CD14-positive monocyte (primary cell): ENCODE measurements around the gene HOXC11. TPM values are rescaled to one million over a fixed set of nuclear protein-coding genes. Genes with fewer than 3 reads are reported as not detected.

Source experiments
- DNase-seq, 3 donors: peaks; one replicate each; pipeline ENCODE4 v3.0.0-alpha.2; 2011 to 2022
- H2AFZ ChIP-seq: 2 replicates; pipeline ENCODE4 v1.6.0; 2012; ENCODE audit warnings: mild to moderate bottlenecking, low read depth, low read length, inconsistent platforms; ENCODE audit not compliant: insufficient read depth, poor library complexity, severe bottlenecking
- H3K27ac ChIP-seq, 2 donors: 1 replicate in 1 of 2; 2 replicates in 1 of 2; pipeline ENCODE4 v1.5.1; 2012 to 2013; ENCODE audit warnings: low read length in 2 of 2, control low read depth in 1 of 2, inconsistent platforms in 1 of 2, low read depth in 1 of 2, mild to moderate bottlenecking in 1 of 2
- H3K27me3 ChIP-seq, 2 donors: one replicate each; pipeline versions ENCODE4 v1.6.0 to v1.6.1; 2011 to 2013; ENCODE audit warnings: low read length in 2 of 2; ENCODE audit not compliant: control insufficient read depth in 2 of 2, insufficient read depth in 2 of 2
- H3K36me3 ChIP-seq, 2 donors: replicated peaks in 1 of 2; 1 replicate in 1 of 2; 2 replicates in 1 of 2; pipeline versions ENCODE4 v1.5.1 to v1.6.1; 2012 to 2013; ENCODE audit warnings: low read length in 2 of 2, control low read depth in 1 of 2, inconsistent platforms in 1 of 2, mild to moderate bottlenecking in 1 of 2; ENCODE audit not compliant: insufficient read depth in 2 of 2, control insufficient read depth in 1 of 2
- H3K4me1 ChIP-seq, 2 donors: 1 replicate in 1 of 2; 2 replicates in 1 of 2; pipeline versions ENCODE4 v1.5.1 to v1.6.1; 2012 to 2013; ENCODE audit warnings: low read length in 2 of 2, control low read depth in 1 of 2, inconsistent platforms in 1 of 2, mild to moderate bottlenecking in 1 of 2, moderate library complexity in 1 of 2; ENCODE audit not compliant: insufficient read depth in 2 of 2, control insufficient read depth in 1 of 2
- H3K4me2 ChIP-seq: replicated peaks from 2 replicates; pipeline ENCODE3; 2012; ENCODE audit warnings: low read length, moderate library complexity, mild to moderate bottlenecking; ENCODE audit not compliant: poor library complexity, severe bottlenecking; ENCODE audit errors: extremely low read depth
- H3K4me3 ChIP-seq, 3 experiments: fragments of 200-600 bp in 1 of 3; sonication (generic) in 1 of 3; replicated peaks in 1 of 3; 1 replicate in 2 of 3; 2 replicates in 1 of 3; pipeline ENCODE4 v1.5.1; 2011 to 2013; ENCODE audit warnings: low read length in 3 of 3, mild to moderate bottlenecking in 3 of 3, control low read depth in 2 of 3, low read depth in 2 of 3, inconsistent platforms in 1 of 3, moderate library complexity in 1 of 3
- H3K79me2 ChIP-seq: 2 replicates; pipeline ENCODE4 v1.6.0; 2012; ENCODE audit warnings: mild to moderate bottlenecking, control low read depth, inconsistent platforms, low read length, moderate library complexity; ENCODE audit not compliant: insufficient read depth
- H3K9ac ChIP-seq: 2 replicates; pipeline ENCODE4 v1.6.0; 2017; ENCODE audit warnings: low read length, mild to moderate bottlenecking; ENCODE audit not compliant: insufficient read depth, poor library complexity, severe bottlenecking
- H3K9me3 ChIP-seq, 2 donors: replicated peaks in 1 of 2; 1 replicate in 1 of 2; 2 replicates in 1 of 2; pipeline versions ENCODE4 v1.5.1 to v1.6.1; 2012 to 2013; ENCODE audit warnings: low read length in 2 of 2, control low read depth in 1 of 2; ENCODE audit not compliant: control insufficient read depth in 1 of 2, insufficient read depth in 1 of 2
- H4K20me1 ChIP-seq: 2 replicates; pipeline ENCODE4 v1.6.0; 2012; ENCODE audit warnings: mild to moderate bottlenecking, low read length, control low read depth, moderate library complexity; ENCODE audit not compliant: insufficient read depth
- H3K27ac Mint-ChIP-seq, 7 donors: one replicate each; pipeline ENCODE4 v1.8.0; 2020; ENCODE audit warnings: mild to moderate bottlenecking in 7 of 7, mixed read lengths in 7 of 7, moderate library complexity in 6 of 7, inconsistent platforms in 2 of 7
- H3K27me3 Mint-ChIP-seq, 3 donors: one replicate each; pipeline ENCODE4 v1.8.0; 2021 to 2022; ENCODE audit warnings: low read depth in 3 of 3, mild to moderate bottlenecking in 3 of 3, mixed read lengths in 3 of 3, moderate library complexity in 3 of 3, inconsistent platforms in 1 of 3
- H3K36me3 Mint-ChIP-seq, 2 donors: one replicate each; pipeline ENCODE4 v1.8.0; 2020; ENCODE audit warnings: mixed read lengths in 2 of 2, inconsistent platforms in 1 of 2, mild to moderate bottlenecking in 1 of 2
- H3K4me1 Mint-ChIP-seq: one replicate; pipeline ENCODE4 v1.8.0; 2020; ENCODE audit warnings: mild to moderate bottlenecking, mixed read lengths
- H3K4me3 Mint-ChIP-seq, 2 donors: one replicate each; pipeline ENCODE4 v1.8.0; 2020; ENCODE audit warnings: mild to moderate bottlenecking in 2 of 2, mixed read lengths in 2 of 2, moderate library complexity in 1 of 2
- H3K9me3 Mint-ChIP-seq, 7 donors: one replicate each; pipeline ENCODE4 v1.8.0; 2020 to 2022; ENCODE audit warnings: mixed read lengths in 7 of 7, mild to moderate bottlenecking in 6 of 7, moderate library complexity in 6 of 7, inconsistent platforms in 2 of 7
- WGBS: methylation state at CpG from one replicate; pipeline ENCODE4 v1.1.5; 2013; ENCODE audit warnings: missing lambda C conversion rate; ENCODE audit not compliant: insufficient coverage; 5-methylcytosine and 5-hydroxymethylcytosine counted together
- intact Hi-C, 2 donors: fragments of 100-400 bp; cut with micrococcal nuclease; formaldehyde crosslinking; loops; one replicate each; pipeline versions ENCODE4 v1.15.0 to v1.15.1; 2023
- polyA plus RNA-seq, 3 donors: library from polyadenylated mRNA; depleted of rRNA in 1 of 3; unstranded in 2 of 3; stranded (reverse) in 1 of 3; fragments of 300-500 nt in 2 of 3; fragments of >200 nt in 1 of 3; fragmentation: Illumina TruSeq in 2 of 3; gene quantifications; 1 replicate in 2 of 3; 2 replicates in 1 of 3; pipeline ENCODE4 v1.2.3, GENCODE V29; 2012 to 2021
- TF ChIP-seq, protein P1 (sequence below): fragments of 200-600 bp; IDR thresholded peaks from one replicate; pipeline ENCODE4 v1.8.0; 2022; ENCODE audit warnings: antibody characterized with exemption, mild to moderate bottlenecking

HOXC11 gene
- polyA plus RNA-seq, 3 donors, result not detected

GRCh38 chr12:53942467-53942997 lies 30.4 kb upstream of the HOXC11 start:
- no peak overlapping the region for H3K4me2 ChIP-seq
- TF ChIP-seq, protein P1, sequence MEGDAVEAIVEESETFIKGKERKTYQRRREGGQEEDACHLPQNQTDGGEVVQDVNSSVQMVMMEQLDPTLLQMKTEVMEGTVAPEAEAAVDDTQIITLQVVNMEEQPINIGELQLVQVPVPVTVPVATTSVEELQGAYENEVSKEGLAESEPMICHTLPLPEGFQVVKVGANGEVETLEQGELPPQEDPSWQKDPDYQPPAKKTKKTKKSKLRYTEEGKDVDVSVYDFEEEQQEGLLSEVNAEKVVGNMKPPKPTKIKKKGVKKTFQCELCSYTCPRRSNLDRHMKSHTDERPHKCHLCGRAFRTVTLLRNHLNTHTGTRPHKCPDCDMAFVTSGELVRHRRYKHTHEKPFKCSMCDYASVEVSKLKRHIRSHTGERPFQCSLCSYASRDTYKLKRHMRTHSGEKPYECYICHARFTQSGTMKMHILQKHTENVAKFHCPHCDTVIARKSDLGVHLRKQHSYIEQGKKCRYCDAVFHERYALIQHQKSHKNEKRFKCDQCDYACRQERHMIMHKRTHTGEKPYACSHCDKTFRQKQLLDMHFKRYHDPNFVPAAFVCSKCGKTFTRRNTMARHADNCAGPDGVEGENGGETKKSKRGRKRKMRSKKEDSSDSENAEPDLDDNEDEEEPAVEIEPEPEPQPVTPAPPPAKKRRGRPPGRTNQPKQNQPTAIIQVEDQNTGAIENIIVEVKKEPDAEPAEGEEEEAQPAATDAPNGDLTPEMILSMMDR, result no peak
- Mint-ChIP-seq H3K9me3 (peaks cover 6 to 37% (median 25%) of the 10 kb centered on the region in 7 donors), H3K27me3 (peaks cover 94 to 97% (median 95%) of the 10 kb centered on the region in 3 donors), H3K27ac (no peak overlapping the region), H3K36me3 (peaks cover 2 to 7% of the 10 kb centered on the region in 2 donors), H3K4me3 (peak overlapping the region in 1 of 2 donors; percentile 35), H3K4me1 (peaks cover 4% of the 10 kb centered on the region)
- no peaks in the 10 kb centered on the region for H3K79me2 ChIP-seq
- H3K36me3 ChIP-seq, result no peaks in the 10 kb centered on the region
- intact Hi-C loops, result no loop called here
- no peak overlapping the region for H3K4me3 ChIP-seq
- H3K27ac ChIP-seq, result no peak overlapping the region
- H2AFZ ChIP-seq, result no peak overlapping the region
- H4K20me1 ChIP-seq, result no peaks in the 10 kb centered on the region
- peaks cover 88 to 97% of the 10 kb centered on the region in 2 donors for H3K27me3 ChIP-seq
- no peak overlapping the region for H3K9ac ChIP-seq
- peaks cover 8 to 72% of the 10 kb centered on the region in 2 donors for H3K9me3 ChIP-seq
- no peaks in the 10 kb centered on the region for H3K4me1 ChIP-seq
- no peak for DNase-seq
- WGBS, result no CpG with 5 or more reads among the region's 2 CpGs

DNA sequence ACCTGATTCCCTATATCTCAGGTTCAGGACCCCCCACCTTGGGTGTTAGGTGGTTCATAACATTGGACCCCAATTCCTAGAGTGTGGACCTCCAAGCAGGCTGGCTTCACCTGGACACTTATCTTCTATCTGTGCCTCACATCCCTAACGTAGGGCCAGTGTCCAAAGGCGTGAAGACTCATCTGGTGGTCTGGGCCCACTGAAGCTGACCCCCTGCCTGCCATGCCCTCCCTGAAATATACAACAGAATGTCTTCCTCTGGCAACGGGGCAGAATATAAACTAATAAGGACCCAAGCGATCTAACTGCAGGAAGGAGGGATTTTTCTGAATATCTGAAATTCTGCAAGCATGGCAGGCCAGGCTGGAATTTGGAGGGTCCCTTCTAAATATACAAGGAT lies 28.7 kb upstream of the HOXC11 start:
- peaks cover 2 to 4% of the 10 kb centered on the region in 2 donors for H3K36me3 Mint-ChIP-seq
- Histone ChIP-seq H3K36me3 (no peaks in the 10 kb centered on the region), H3K79me2 (no peaks in the 10 kb centered on the region), H3K27ac (no peak overlapping the region), H3K27me3 (peaks cover 90 to 99% of the 10 kb centered on the region in 2 donors), H2AFZ (no peak overlapping the region), H3K4me1 (no peaks in the 10 kb centered on the region), H4K20me1 (no peaks in the 10 kb centered on the region), H3K4me3 (no peak overlapping the region), H3K9me3 (peaks cover 0 to 74% of the 10 kb centered on the region in 2 donors), H3K4me2 (no peak overlapping the region), H3K9ac (no peak overlapping the region)
- no peak overlapping the region for H3K27ac Mint-ChIP-seq
- TF ChIP-seq, protein P1, result no peak
- DNase-seq, result no peak
- H3K4me3 Mint-ChIP-seq, result peak overlapping the region in 1 of 2 donors; percentile 82
- WGBS, result 16% methylated on average over 2 of the region's 4 CpGs
- peaks cover 0 to 30% (median 13%) of the 10 kb centered on the region in 7 donors for H3K9me3 Mint-ChIP-seq
- no peaks in the 10 kb centered on the region for H3K4me1 Mint-ChIP-seq
- H3K27me3 Mint-ChIP-seq, result peaks cover 96 to 97% (median 96%) of the 10 kb centered on the region in 3 donors
- intact Hi-C loops, result no loop called here
